Activated naive CD4-positive, alpha-beta T cell treated with Interleukin-2 at 50 U/mL for 16 hours (primary cell): Measurements from ENCODE around the gene MAPRE2.

ENCODE experiments used
- DNase-seq: peaks from one replicate; pipeline ENCODE4 v3.0.0-alpha.2; 2020

MAPRE2 gene

DNA sequence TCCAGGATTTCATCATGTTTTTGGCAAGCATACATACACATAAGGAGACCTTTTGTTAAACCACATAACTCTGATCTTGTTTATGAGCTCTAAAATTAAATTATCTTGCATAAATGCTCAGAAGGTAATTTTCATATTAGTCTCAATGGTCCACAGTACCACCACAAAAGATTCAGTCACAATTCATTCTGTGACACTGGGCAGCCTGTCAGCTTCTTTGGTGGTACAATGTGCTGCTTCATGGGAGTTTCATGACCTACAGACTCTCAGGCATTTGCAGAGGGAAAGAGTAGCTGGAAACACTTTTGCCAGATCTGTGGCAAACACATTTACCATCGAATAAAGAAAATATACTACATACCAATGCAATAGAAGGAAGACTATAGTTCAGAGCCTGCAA, 148.3 kb downstream of the MAPRE2 start:
- no peak for DNase-seq

DNA sequence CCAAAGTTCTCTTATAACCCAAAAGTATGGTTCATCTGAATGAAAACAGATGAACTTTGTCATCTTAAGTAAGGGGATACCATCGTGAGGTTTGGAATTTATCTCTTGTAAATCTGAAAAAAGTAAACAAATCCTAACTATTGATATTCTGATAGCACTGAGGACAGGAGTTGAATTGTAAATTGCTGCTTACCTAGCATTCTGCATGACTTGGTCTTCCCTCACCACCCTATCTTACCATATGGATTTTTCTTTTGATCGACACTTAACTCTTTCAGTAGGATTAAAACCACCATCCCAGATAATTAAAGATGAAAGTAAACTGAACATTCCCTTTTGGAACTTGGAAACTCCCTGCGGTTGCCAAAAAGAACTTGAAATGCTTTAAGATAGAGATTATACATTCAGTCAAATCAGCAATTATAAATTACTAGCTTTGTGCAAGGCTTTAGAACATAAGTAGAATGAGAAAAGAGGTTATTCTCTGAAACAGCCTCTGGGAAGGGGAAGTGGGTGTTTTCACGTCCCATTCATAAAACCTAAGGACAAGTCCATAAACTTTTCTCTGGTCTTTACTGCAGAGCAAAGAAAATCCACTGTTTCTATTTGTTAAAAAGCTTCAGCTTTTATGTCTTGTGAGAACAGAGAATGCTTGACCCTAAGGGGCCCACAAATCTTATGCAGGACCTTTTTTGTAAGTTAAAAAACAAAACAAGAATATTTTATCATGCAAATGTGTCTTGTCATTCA, 149.9 kb downstream of the MAPRE2 start:
- DNase-seq: no peak

DNA sequence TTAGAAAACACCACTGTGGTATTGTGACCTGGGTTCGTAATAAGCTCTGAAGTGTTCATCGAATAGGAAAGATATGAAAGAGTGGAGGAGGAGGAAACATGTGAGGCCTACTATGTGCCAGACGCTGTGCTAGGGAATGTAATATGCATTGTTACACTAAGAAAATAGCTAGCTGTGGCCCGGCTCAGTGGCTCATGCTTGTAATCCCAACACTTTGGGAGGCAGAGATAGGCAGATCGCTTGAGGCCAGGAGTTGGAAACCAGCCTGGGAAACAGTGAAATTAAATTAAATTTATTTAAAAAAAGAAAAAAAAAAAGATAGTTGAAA, 150.4 kb downstream of the MAPRE2 start:
- DNase-seq: no peak

DNA sequence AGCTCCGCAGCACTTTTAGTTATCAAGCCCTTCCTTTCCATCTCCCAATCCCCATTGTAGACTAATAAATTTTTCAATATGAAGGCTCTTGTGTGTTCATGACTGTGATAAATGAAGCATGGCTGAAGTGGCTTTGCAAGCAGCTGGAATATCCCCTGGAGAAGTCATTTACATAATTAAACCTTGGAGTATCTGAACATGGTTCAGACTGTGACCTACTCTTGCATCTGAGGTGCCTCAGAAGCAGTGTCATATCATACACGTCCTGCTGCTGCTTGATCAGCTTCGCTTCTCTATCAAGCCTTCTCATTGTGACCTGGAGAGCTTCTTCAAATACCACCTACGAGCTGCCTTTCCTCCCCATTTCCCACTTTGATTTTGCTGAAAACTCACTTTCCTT, 151.2 kb downstream of the MAPRE2 start:
- DNase-seq: no peak
